ENCODE results near the gene RAPGEF4. TPM values are rescaled to one million over a fixed set of nuclear protein-coding genes. Genes with fewer than 3 reads are reported as not detected.

Gene RAPGEF4
- total RNA-seq, 1 donor from 2014 or later, result 1.7 TPM

GRCh38 chr2:172944022-172944793, 208.6 kb downstream of the RAPGEF4 start:
- no peaks in the 10 kb centered on the region for H3K27me3 Mint-ChIP-seq (ENCODE audit: low read depth)
- H3K9me3 Mint-ChIP-seq, result peaks cover 12% of the 10 kb centered on the region
- H3K4me1 Mint-ChIP-seq, result no peaks in the 10 kb centered on the region
- DNase-seq (ENCODE audit: low read depth, low spot score), result no peak
- no peak for TF ChIP-seq CTCF (conservative IDR thresholded peaks at IDR 0.05)
- H3K4me3 Mint-ChIP-seq, result no peak overlapping the region
- H3K36me3 Mint-ChIP-seq (ENCODE audit: low read depth), result no peaks in the 10 kb centered on the region
- no peak overlapping the region for H3K27ac Mint-ChIP-seq (ENCODE audit: unreplicated experiment)

GRCh38 chr2:172944794-172945509, 209.3 kb downstream of the RAPGEF4 start:
- no peak overlapping the region for H3K4me3 Mint-ChIP-seq
- DNase-seq (ENCODE audit: low read depth, low spot score), result no peak
- no peaks in the 10 kb centered on the region for H3K27me3 Mint-ChIP-seq (ENCODE audit: low read depth)
- TF ChIP-seq CTCF (conservative IDR thresholded peaks at IDR 0.05), result no peak
- H3K9me3 Mint-ChIP-seq, result peaks cover 12% of the 10 kb centered on the region
- H3K27ac Mint-ChIP-seq (ENCODE audit: unreplicated experiment), result no peak overlapping the region
- no peaks in the 10 kb centered on the region for H3K36me3 Mint-ChIP-seq (ENCODE audit: low read depth)
- H3K4me1 Mint-ChIP-seq, result no peaks in the 10 kb centered on the region

- DNase-seq (ENCODE audit: low read depth, low spot score), result no peak
- TF ChIP-seq CTCF (conservative IDR thresholded peaks at IDR 0.05), result no peak
- no peaks in the 10 kb centered on the region for H3K4me1 Mint-ChIP-seq
- H3K36me3 Mint-ChIP-seq (ENCODE audit: low read depth), result no peaks in the 10 kb centered on the region
- no peaks in the 10 kb centered on the region for H3K27me3 Mint-ChIP-seq (ENCODE audit: low read depth)
- no peak overlapping the region for H3K4me3 Mint-ChIP-seq
- no peak overlapping the region for H3K27ac Mint-ChIP-seq (ENCODE audit: unreplicated experiment)
- H3K9me3 Mint-ChIP-seq, result peaks cover 8% of the 10 kb centered on the region
Measured at GRCh38 chr2:172945510-172945850, 209.8 kb downstream of the RAPGEF4 start.

- Mint-ChIP-seq H3K27ac (ENCODE audit: unreplicated experiment) (peak overlapping the region; percentile 10), H3K4me1 (no peaks in the 10 kb centered on the region), H3K9me3 (peaks cover 2% of the 10 kb centered on the region), H3K36me3 (ENCODE audit: low read depth) (no peaks in the 10 kb centered on the region), H3K27me3 (ENCODE audit: low read depth) (no peaks in the 10 kb centered on the region), H3K4me3 (no peak overlapping the region)
- TF ChIP-seq CTCF (conservative IDR thresholded peaks at IDR 0.05), result no peak
- no peak for DNase-seq (ENCODE audit: low read depth, low spot score)
Measured at GRCh38 chr2:172947461-172948153, 212.0 kb downstream of the RAPGEF4 start.

GRCh38 chr2:172949522-172949921, 213.9 kb downstream of the RAPGEF4 start:
- no peak overlapping the region for H3K4me3 Mint-ChIP-seq
- H3K4me1 Mint-ChIP-seq, result no peaks in the 10 kb centered on the region
- no peaks in the 10 kb centered on the region for H3K27me3 Mint-ChIP-seq (ENCODE audit: low read depth)
- no peak overlapping the region for H3K27ac Mint-ChIP-seq (ENCODE audit: unreplicated experiment)
- no peaks in the 10 kb centered on the region for H3K36me3 Mint-ChIP-seq (ENCODE audit: low read depth)
- no peak for DNase-seq (ENCODE audit: low read depth, low spot score)
- no peak for TF ChIP-seq CTCF (conservative IDR thresholded peaks at IDR 0.05)
- peaks cover 2% of the 10 kb centered on the region for H3K9me3 Mint-ChIP-seq
